Adrenal gland (tissue), 12 donors: ENCODE results near the gene NTHL1. TPM values are rescaled to one million over a fixed set of nuclear protein-coding genes. Genes with fewer than 3 reads are reported as not detected.
A peak's percentile ranks its signal among the peaks of the same experiment; 100 is the strongest.

Experiments used
- DNase-seq, 7 donors: peaks; one replicate each; pipeline ENCODE4 v3.0.0-alpha.2; 2019 to 2020
- H3K27ac ChIP-seq, 5 donors: fragments of 200-600 bp; sonication (generic) in 4 of 5; 1 replicate in 3 of 5; 2 replicates in 2 of 5; pipeline versions ENCODE4 v1.5.1 to v1.8.0; 2016 to 2020; ENCODE audit warnings: mild to moderate bottlenecking in 1 of 5
- H3K27me3 ChIP-seq: fragments of 200-600 bp; 2 replicates; pipeline ENCODE4 v1.8.0; 2021
- H3K36me3 ChIP-seq, 2 donors: fragments of 200-600 bp; replicated peaks in 1 of 2; 1 replicate in 1 of 2; 2 replicates in 1 of 2; pipeline versions ENCODE4 v1.5.1 to v1.8.0; 2018 to 2022
- H3K4me1 ChIP-seq, 2 donors: fragments of 200-600 bp; replicated peaks in 1 of 2; 1 replicate in 1 of 2; 2 replicates in 1 of 2; pipeline versions ENCODE4 v1.5.1 to v1.8.0; 2018 to 2021
- H3K4me3 ChIP-seq, 4 donors: fragments of 200-600 bp; sonication (generic) in 3 of 4; one replicate each; pipeline ENCODE4 v1.5.1; 2016 to 2018
- H3K9me3 ChIP-seq, 3 donors: fragments of 200-600 bp; sonication (generic) in 1 of 3; replicated peaks in 1 of 3; 1 replicate in 2 of 3; 2 replicates in 1 of 3; pipeline versions ENCODE4 v1.5.1 to v1.8.0; 2016 to 2021
- POLR2A ChIP-seq, 2 donors: fragments of 450-650 bp; IDR thresholded peaks; one replicate each; pipeline ENCODE4 v1.6.1; 2017; ENCODE audit warnings: antibody characterized with exemption in 2 of 2, mild to moderate bottlenecking in 2 of 2, moderate library complexity in 1 of 2
- WGBS, 4 donors: extraction: QIAGEN DNeasy Blood & Tissue Kit in 2 of 4; methylation state at CpG; one replicate each; pipeline versions ENCODE4 v1.1.5 to v1.1.7; 2013 to 2017; 5-methylcytosine and 5-hydroxymethylcytosine counted together
- intact Hi-C, 2 donors: fragments of 100-400 bp; cut with DNase I; formaldehyde crosslinking; loops; one replicate each; pipeline versions ENCODE4 v1.14.1 to v1.15.0; 2022 to 2023
- polyA plus RNA-seq, 3 donors: library from polyadenylated mRNA; stranded (reverse); fragments of 200-250 nt in 2 of 3; fragments of 350-450 nt in 1 of 3; fragmentation: Illumina TruSeq in 1 of 3; extraction: RNeasy Lipid Tissue Mini Kit (QIAGEN cat#74804) in 1 of 3; gene quantifications; one replicate each; pipeline ENCODE4 v1.2.3, GENCODE V29; 2013 to 2014
- total RNA-seq, 9 donors: library from RNA; depleted of rRNA in 4 of 9; stranded (reverse); fragments of >200 nt in 4 of 9; fragments of 120-200 nt in 1 of 9; fragmentation: NEBNext Ultra II Directional in 1 of 9; extraction: Animal tissue kit (Norgen Biotek cat#: 25700) in 1 of 9; gene quantifications; one replicate each; pipeline versions ENCODE4 v1.1.0 to v1.2.4, GENCODE V29; 2013 to 2023
- TF ChIP-seq, protein P1 (sequence below), 6 experiments: fragments of 450-650 bp in 4 of 6; fragments of 200-600 bp in 2 of 6; sonication (generic) in 1 of 6; IDR thresholded peaks; 1 replicate in 5 of 6; 2 replicates in 1 of 6; pipeline versions ENCODE4 v1.5.1 to v1.8.0; 2016 to 2021; ENCODE audit warnings: antibody characterized with exemption in 6 of 6, mild to moderate bottlenecking in 2 of 6, moderate library complexity in 1 of 6
- donor health status: healthy with polysubstance abuse.
- donor health status: Bipolar disorder and iron deficiency.
- donor health status: DM: yes; HTN: yes; CAD: no.
- donor health status: DM: no; HTN: no; CAD: no.
- donor health status: DM: no; HTN: no; CAD: no.
- donor health status: DM: yes; HTN: yes; CAD: no.

The NTHL1 gene
- total and polyA plus RNA-seq, 12 donors, result 1.5 to 36.6 (median 17.2) TPM

- Histone ChIP-seq H3K27ac (peak overlapping the region in 1 of 5 donors; percentile 44), H3K27me3 (no peaks in the 10 kb centered on the region), H3K36me3 (peaks cover 0 to 86% of the 10 kb centered on the region in 2 donors), H3K4me3 (no peak overlapping the region), H3K4me1 (peaks cover 0 to 25% of the 10 kb centered on the region in 2 donors), H3K9me3 (no peaks in the 10 kb centered on the region)
- intact Hi-C loops, result no loop called here
- WGBS, 4 donors, result 86 to 95% (median 90%) methylated on average over 4 to 27 of the region's 27 CpGs
- peak in 1 of 7 donors; percentile 84 for DNase-seq
- TF ChIP-seq, protein P1, sequence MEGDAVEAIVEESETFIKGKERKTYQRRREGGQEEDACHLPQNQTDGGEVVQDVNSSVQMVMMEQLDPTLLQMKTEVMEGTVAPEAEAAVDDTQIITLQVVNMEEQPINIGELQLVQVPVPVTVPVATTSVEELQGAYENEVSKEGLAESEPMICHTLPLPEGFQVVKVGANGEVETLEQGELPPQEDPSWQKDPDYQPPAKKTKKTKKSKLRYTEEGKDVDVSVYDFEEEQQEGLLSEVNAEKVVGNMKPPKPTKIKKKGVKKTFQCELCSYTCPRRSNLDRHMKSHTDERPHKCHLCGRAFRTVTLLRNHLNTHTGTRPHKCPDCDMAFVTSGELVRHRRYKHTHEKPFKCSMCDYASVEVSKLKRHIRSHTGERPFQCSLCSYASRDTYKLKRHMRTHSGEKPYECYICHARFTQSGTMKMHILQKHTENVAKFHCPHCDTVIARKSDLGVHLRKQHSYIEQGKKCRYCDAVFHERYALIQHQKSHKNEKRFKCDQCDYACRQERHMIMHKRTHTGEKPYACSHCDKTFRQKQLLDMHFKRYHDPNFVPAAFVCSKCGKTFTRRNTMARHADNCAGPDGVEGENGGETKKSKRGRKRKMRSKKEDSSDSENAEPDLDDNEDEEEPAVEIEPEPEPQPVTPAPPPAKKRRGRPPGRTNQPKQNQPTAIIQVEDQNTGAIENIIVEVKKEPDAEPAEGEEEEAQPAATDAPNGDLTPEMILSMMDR (IDR thresholded peaks at IDR 0.05), result no peak
- TF ChIP-seq POLR2A (IDR thresholded peaks at IDR 0.05), result no peak
Measured at GRCh38 chr16:2086106-2086742, 38.6 kb upstream of the NTHL1 start.

DNA sequence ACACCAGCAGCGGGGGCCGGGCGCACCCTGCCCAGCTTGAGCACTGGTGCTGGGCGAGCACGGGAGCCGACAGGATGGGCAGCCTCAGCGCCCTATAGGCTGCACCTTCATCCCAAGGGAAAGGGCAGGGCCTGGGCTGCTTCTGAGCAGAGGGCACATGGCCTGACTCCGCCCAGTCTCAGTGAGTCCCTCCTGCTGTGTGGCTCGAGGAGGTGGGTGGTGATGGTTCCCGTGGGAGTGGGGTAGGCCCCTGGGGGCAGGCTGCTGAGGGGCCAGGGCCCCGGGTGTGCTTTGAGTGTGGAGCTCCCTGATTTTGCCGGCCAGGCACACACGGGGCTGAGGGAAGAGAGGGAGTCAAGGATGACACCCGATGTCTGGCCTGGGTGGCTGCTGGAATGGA is 38.0 kb upstream of the NTHL1 start:
- H3K36me3 ChIP-seq, result peaks cover 0 to 91% of the 10 kb centered on the region in 2 donors
- DNase-seq, result no peak
- no peak overlapping the region for H3K4me3 ChIP-seq
- H3K9me3 ChIP-seq, result no peaks in the 10 kb centered on the region
- 79 to 81% (median 81%) methylated on average over 6 to 14 of the region's 14 CpGs; no CpG with 5 or more reads in 1 of the 4 donors for WGBS, 4 donors
- TF ChIP-seq POLR2A (IDR thresholded peaks at IDR 0.05), result no peak
- TF ChIP-seq, protein P1 (IDR thresholded peaks at IDR 0.05), result no peak
- H3K27ac ChIP-seq, result peak overlapping the region in 1 of 5 donors; percentile 44
- intact Hi-C loops, result no loop called here
- no peaks in the 10 kb centered on the region for H3K27me3 ChIP-seq
- peaks cover 0 to 23% of the 10 kb centered on the region in 2 donors for H3K4me1 ChIP-seq

DNA sequence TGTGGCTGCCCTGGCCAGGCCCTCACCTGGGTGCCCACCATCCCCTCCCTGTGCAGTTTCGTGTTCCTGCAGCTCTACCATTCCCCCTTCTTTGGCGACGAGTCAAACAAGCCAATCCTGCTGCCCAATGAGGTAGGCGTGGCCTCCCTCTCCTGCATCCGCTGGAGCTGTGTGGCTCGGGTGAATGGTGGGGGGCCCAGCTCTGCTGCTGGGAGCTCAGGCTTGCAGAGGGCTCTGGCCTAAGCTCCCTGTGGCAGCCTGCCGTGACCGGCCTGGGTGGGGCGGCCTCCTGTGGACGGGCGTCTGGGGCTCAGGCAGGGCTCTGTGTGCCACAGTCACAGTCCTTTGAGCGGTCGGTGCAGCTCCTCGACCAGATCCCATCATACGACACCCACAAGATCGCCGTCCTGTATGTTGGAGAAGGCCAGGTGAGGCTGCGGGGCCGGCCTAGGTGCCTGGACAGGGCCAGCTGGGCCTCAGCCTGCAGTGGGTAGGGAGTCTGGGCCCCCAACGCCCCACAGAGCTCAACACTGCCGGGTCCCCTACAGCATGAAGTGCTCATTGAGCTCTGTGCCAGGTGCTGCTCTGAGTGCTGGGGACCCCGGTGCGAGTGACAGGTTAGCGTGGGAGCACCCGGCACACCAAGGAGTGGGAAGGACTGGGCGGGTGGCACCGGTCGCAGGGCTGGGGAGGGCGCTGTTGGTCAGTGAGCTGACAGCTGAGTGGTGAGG is 37.4 kb upstream of the NTHL1 start:
- Histone ChIP-seq H3K36me3 (peaks cover 0 to 89% of the 10 kb centered on the region in 2 donors), H3K27me3 (no peaks in the 10 kb centered on the region), H3K27ac (peak overlapping the region in 1 of 5 donors; percentile 44), H3K9me3 (no peaks in the 10 kb centered on the region), H3K4me3 (no peak overlapping the region), H3K4me1 (peaks cover 0 to 19% of the 10 kb centered on the region in 2 donors)
- intact Hi-C loops, result loop anchor here in 1 of 2 donors (5.0 kb wide), 1 partner anchor 63 kb away; no protein-coding TSS in a partner anchor
- no peak for TF ChIP-seq POLR2A (IDR thresholded peaks at IDR 0.05)
- TF ChIP-seq, protein P1 (IDR thresholded peaks at IDR 0.05), result no peak
- WGBS, 4 donors, result 88 to 96% (median 92%) methylated on average over 12 to 29 of the region's 29 CpGs
- DNase-seq, result no peak
